PC-3 (cell line): Measurements from ENCODE around the gene SLC41A3. TPM values are rescaled to one million over a fixed set of nuclear protein-coding genes. Genes with fewer than 3 reads are reported as not detected.

Experiments used
- ATAC-seq: fragments of 200-7000 bp; cut with Tn5 transposase; 2 replicates; pipeline ENCODE4 v1.9.1; 2020; ENCODE audit warnings: mild to moderate bottlenecking, moderate library complexity
- BruUV-seq: library from RNA; stranded (reverse); fragments of 400-500 nt; replicated peaks from 2 replicates; lab custom pipeline; 2021; lab: Mats Ljungman, UMichigan
- CTCF ChIA-PET: fragments of 300-600 bp; sonication (Branson Sonifier 250); formaldehyde crosslinking; loops from one replicate; lab custom pipeline; 2022; ENCODE audit warnings: antibody characterized with exemption; lab: Charles Lee
- POLR2A ChIA-PET: fragments of 300-600 bp; sonication (Branson Sonifier 250); formaldehyde crosslinking; loops from one replicate; lab custom pipeline; 2022; ENCODE audit warnings: antibody characterized with exemption; ENCODE audit not compliant: unreplicated experiment; lab: Charles Lee
- DNase-seq: peaks from one replicate; pipeline ENCODE4 v3.0.0-alpha.2; 2015
- H2AFZ ChIP-seq: fragments of 300-600 bp; sonication (generic); 2 replicates; pipeline ENCODE4 v1.6.0; 2016; ENCODE audit warnings: antibody characterized with exemption, low read length
- H3F3A ChIP-seq: fragments of 300-600 bp; sonication (generic); one replicate; pipeline ENCODE4 v1.6.0; 2017; ENCODE audit warnings: antibody characterized with exemption, low read length, control low read depth, mild to moderate bottlenecking; ENCODE audit not compliant: unreplicated experiment
- H3K27ac ChIP-seq: fragments of 300-600 bp; sonication (generic); 2 replicates; pipeline ENCODE4 v1.5.1; 2016; ENCODE audit warnings: mild to moderate bottlenecking, low read length
- H3K27me3 ChIP-seq: fragments of 300-600 bp; sonication (generic); 2 replicates; pipeline ENCODE4 v1.6.1; 2016; ENCODE audit warnings: low read length, mixed read lengths
- H3K36me3 ChIP-seq: fragments of 300-600 bp; sonication (generic); 2 replicates; pipeline ENCODE4 v1.6.1; 2016; ENCODE audit warnings: low read depth, mixed run types, low read length, mixed read lengths
- H3K4me1 ChIP-seq: fragments of 300-600 bp; sonication (generic); 2 replicates; pipeline ENCODE4 v1.5.1; 2016; ENCODE audit warnings: low read length; ENCODE audit not compliant: insufficient read depth
- H3K4me2 ChIP-seq: fragments of 300-600 bp; sonication (generic); 2 replicates; pipeline ENCODE4 v1.6.0; 2016; ENCODE audit warnings: low read length
- H3K4me3 ChIP-seq: fragments of 300-600 bp; sonication (generic); 2 replicates; pipeline ENCODE4 v1.5.1; 2016; ENCODE audit warnings: mild to moderate bottlenecking, low read length, mixed read lengths
- H3K79me2 ChIP-seq: fragments of 300-600 bp; sonication (generic); 2 replicates; pipeline ENCODE4 v1.6.1; 2017; ENCODE audit warnings: low read length, mixed read lengths
- H3K9ac ChIP-seq: fragments of 300-600 bp; sonication (generic); 2 replicates; pipeline ENCODE4 v1.6.0; 2016; ENCODE audit warnings: mild to moderate bottlenecking, low read length
- H3K9me2 ChIP-seq: fragments of 300-600 bp; sonication (generic); replicated peaks from 2 replicates; pipeline ENCODE4 v1.6.1; 2016; ENCODE audit warnings: mixed run types, low read length, mixed read lengths
- H3K9me3 ChIP-seq: fragments of 300-600 bp; sonication (generic); 2 replicates; pipeline ENCODE4 v1.6.1; 2016; ENCODE audit warnings: low read length, mixed read lengths
- H4K20me1 ChIP-seq: fragments of 300-600 bp; sonication (generic); 2 replicates; pipeline ENCODE4 v1.6.1; 2016; ENCODE audit warnings: low read length, mixed read lengths
- EZH2 ChIP-seq: fragments of 300-600 bp; sonication (generic); IDR thresholded peaks from one replicate; pipeline ENCODE4 v1.6.1; 2017; ENCODE audit warnings: antibody characterized with exemption, mild to moderate bottlenecking, low read length; ENCODE audit not compliant: unreplicated experiment
- EZH2phosphoT487 ChIP-seq: fragments of 300-600 bp; sonication (generic); IDR thresholded peaks from 2 replicates; pipeline ENCODE4 v1.6.1; 2018; ENCODE audit warnings: mild to moderate bottlenecking, antibody characterized with exemption, low read length, borderline replicate concordance
- intact Hi-C: fragments of 100-400 bp; cut with micrococcal nuclease; formaldehyde crosslinking; loops from 2 replicates; pipeline ENCODE4 v1.9.0; 2023
- total RNA-seq: library from RNA; depleted of rRNA; stranded (reverse); fragments of >200 nt; gene quantifications from 2 replicates; pipeline ENCODE4 v1.2.3, GENCODE V29; 2014
- TF ChIP-seq, protein P1 (sequence below): fragments of 300-600 bp; sonication (generic); conservative IDR thresholded peaks from 2 replicates; pipeline ENCODE4 v1.5.1; 2017; ENCODE audit warnings: antibody characterized with exemption, low read depth, mild to moderate bottlenecking, low read length

SLC41A3 gene
- total RNA-seq, 1 experiment from 2014 or later: 29.8 TPM

GRCh38 chr3:126053513-126053912, 30.4 kb downstream of the SLC41A3 start:
- H3F3A ChIP-seq: no peaks in the 10 kb centered on the region
- H3K79me2 ChIP-seq: no peaks in the 10 kb centered on the region
- CTCF ChIA-PET: no interaction called here
- H4K20me1 ChIP-seq: no peaks in the 10 kb centered on the region
- no peaks in the 10 kb centered on the region for H3K9me2 ChIP-seq
- no peak for ATAC-seq
- H2AFZ ChIP-seq: no peak overlapping the region
- H3K36me3 ChIP-seq: no peaks in the 10 kb centered on the region
- no peak overlapping the region for H3K4me2 ChIP-seq
- POLR2A ChIA-PET: no interaction called here
- no peak overlapping the region for H3K4me3 ChIP-seq
- H3K9me3 ChIP-seq: no peaks in the 10 kb centered on the region
- TF ChIP-seq EZH2phosphoT487 (no peak), EZH2 (no peak)
- TF ChIP-seq, protein P1, sequence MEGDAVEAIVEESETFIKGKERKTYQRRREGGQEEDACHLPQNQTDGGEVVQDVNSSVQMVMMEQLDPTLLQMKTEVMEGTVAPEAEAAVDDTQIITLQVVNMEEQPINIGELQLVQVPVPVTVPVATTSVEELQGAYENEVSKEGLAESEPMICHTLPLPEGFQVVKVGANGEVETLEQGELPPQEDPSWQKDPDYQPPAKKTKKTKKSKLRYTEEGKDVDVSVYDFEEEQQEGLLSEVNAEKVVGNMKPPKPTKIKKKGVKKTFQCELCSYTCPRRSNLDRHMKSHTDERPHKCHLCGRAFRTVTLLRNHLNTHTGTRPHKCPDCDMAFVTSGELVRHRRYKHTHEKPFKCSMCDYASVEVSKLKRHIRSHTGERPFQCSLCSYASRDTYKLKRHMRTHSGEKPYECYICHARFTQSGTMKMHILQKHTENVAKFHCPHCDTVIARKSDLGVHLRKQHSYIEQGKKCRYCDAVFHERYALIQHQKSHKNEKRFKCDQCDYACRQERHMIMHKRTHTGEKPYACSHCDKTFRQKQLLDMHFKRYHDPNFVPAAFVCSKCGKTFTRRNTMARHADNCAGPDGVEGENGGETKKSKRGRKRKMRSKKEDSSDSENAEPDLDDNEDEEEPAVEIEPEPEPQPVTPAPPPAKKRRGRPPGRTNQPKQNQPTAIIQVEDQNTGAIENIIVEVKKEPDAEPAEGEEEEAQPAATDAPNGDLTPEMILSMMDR: no peak
- no peaks in the 10 kb centered on the region for H3K4me1 ChIP-seq
- H3K9ac ChIP-seq: no peak overlapping the region
- peak; percentile 3 for DNase-seq
- BruUV-seq: no TSS peak
- H3K27me3 ChIP-seq: no peaks in the 10 kb centered on the region
- intact Hi-C loops: no loop called here
- no peak overlapping the region for H3K27ac ChIP-seq

DNA sequence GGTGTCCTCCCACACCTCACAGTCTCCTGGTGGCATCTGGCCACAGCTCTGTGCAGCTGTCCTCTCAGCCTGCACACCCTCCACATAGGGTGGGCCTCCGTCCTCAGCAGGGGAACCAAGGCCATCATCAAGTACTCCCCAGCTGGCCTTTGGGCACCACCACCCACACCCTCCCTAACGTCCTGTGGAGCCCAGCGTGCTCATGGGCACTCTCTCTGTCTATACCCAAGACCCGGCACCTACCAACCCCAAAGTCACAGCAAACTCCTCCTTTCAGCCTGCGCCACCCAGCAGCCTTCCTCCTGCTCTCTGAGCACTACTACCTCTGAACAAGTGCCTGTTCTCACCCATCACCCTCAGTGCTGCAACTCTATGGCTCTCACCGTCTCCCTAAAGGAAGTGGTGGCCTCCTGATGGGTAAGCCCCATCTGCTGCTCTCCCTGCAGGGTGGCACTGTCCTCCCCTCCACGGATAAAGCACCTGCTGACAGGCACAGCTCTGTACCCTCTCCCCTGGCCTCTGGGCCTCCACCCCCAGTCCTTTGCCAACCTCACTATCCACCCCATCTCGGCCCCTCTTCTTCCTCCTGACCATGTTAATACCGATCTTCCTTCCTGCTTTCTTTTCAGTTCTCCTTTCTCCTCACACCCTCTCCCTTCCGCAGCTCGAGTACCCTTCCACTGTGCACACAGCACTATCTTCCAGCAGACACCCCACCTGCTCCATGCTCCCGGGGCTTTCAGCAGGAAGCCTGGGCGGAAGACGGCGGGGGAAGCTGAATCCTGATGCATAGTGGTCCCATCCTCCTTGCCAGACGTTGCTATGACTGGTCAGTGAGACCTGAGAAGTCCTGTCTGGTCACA, 31.5 kb downstream of the SLC41A3 start:
- Histone ChIP-seq H3K9me2 (no peaks in the 10 kb centered on the region), H3K79me2 (no peaks in the 10 kb centered on the region), H3K4me1 (no peaks in the 10 kb centered on the region), H3K4me3 (no peak overlapping the region), H3K4me2 (no peak overlapping the region), H3K27me3 (no peaks in the 10 kb centered on the region), H3K9ac (no peak overlapping the region), H2AFZ (no peak overlapping the region), H3K36me3 (no peaks in the 10 kb centered on the region), H3K27ac (no peak overlapping the region), H3F3A (no peaks in the 10 kb centered on the region), H4K20me1 (no peaks in the 10 kb centered on the region), H3K9me3 (no peaks in the 10 kb centered on the region)
- ChIA-PET CTCF (no interaction called here), POLR2A (no interaction called here)
- intact Hi-C loops: no loop called here
- ATAC-seq (no peak), DNase-seq (no peak)
- BruUV-seq: no TSS peak
- TF ChIP-seq EZH2phosphoT487 (no peak), EZH2 (no peak)
- TF ChIP-seq, protein P1: no peak

DNA sequence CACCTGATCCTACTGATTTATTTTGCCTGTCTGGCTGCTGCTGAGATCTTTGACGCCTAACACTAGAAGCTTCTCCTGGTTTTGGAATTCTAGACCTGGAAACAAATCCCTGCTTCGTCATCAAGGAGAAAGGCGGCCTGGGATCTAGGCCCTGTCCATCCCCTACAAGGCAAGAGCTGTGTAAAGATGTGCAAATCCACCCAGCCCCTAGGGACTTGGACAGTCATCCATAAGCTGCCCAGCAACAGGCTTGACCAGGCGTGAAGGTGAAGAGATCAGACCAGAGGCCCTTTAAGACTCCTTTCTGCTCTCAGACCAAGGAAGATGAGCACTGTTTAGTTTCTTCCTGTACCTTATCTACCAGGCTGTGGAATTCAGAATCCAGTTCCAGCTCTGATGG, 32.2 kb downstream of the SLC41A3 start:
- H3K9me2 ChIP-seq: no peaks in the 10 kb centered on the region
- ATAC-seq (no peak), DNase-seq (no peak)
- ChIA-PET POLR2A (no interaction called here), CTCF (no interaction called here)
- no peak overlapping the region for H3K4me3 ChIP-seq
- no peak overlapping the region for H3K27ac ChIP-seq
- H3K79me2 ChIP-seq: no peaks in the 10 kb centered on the region
- intact Hi-C loops: no loop called here
- H2AFZ ChIP-seq: no peak overlapping the region
- no TSS peak for BruUV-seq
- no peaks in the 10 kb centered on the region for H4K20me1 ChIP-seq
- no peak overlapping the region for H3K9ac ChIP-seq
- TF ChIP-seq EZH2: no peak
- TF ChIP-seq, protein P1: no peak
- TF ChIP-seq EZH2phosphoT487: no peak
- no peaks in the 10 kb centered on the region for H3K36me3 ChIP-seq
- no peaks in the 10 kb centered on the region for H3K27me3 ChIP-seq
- H3F3A ChIP-seq: no peaks in the 10 kb centered on the region
- H3K4me1 ChIP-seq: no peaks in the 10 kb centered on the region
- no peaks in the 10 kb centered on the region for H3K9me3 ChIP-seq
- H3K4me2 ChIP-seq: no peak overlapping the region
